ENCODE data around the gene SLC50A1. TPM values are rescaled to one million over a fixed set of nuclear protein-coding genes. Genes with fewer than 3 reads are reported as not detected.

Gene SLC50A1
- total and polyA plus RNA-seq, 9 of the 15 experiments (the other 6 are each of a cell fraction or from before 2014, with no cell fraction given): 46.5 to 132 (median 91.9) TPM

- TF ChIP-seq ZNF395 (CRISPR knock-in tag; IDR thresholded peaks at IDR 0.05) (peak; percentile 62; the same call in 1 of the 2 replicates), ZFP36 (IDR thresholded peaks at IDR 0.05; ENCODE audit: low read depth, low read length, partially characterized antibody) (peak; percentile 31), FOXP1 (CRISPR knock-in tag; IDR thresholded peaks at IDR 0.05) (no peak), JUNB (CRISPR knock-in tag; conservative IDR thresholded peaks at IDR 0.05) (no peak), L3MBTL2 (IDR thresholded peaks at IDR 0.05) (no peak), NONO (IDR thresholded peaks at IDR 0.05; ENCODE audit: low read depth in 2 of 2, low read length in 1 of 2) (peak in 1 of 2 experiments; percentile 48; a peak in 1 of 4 replicates), DACH1 (IDR thresholded peaks at IDR 0.05; ENCODE audit: partially characterized antibody) (no peak), GATAD2A (IDR thresholded peaks at IDR 0.05) (no peak), ZNF79 (CRISPR knock-in tag; IDR thresholded peaks at IDR 0.05; ENCODE audit: low read depth) (no peak), ZBTB17 (CRISPR knock-in tag; IDR thresholded peaks at IDR 0.05) (0 out of 2 replicates have a peak, but pooled peaks have one; percentile 11), RBM15 (IDR thresholded peaks at IDR 0.05; ENCODE audit: insufficient read depth, low read length) (no peak), ZNF740 (CRISPR knock-in tag; IDR thresholded peaks at IDR 0.05) (no peak), ZNF740 (tag; IDR thresholded peaks at IDR 0.05) (no peak), KLF16 (IDR thresholded peaks at IDR 0.05) (peak; percentile 41; the same call in 1 of the 2 replicates), ILF3 (IDR thresholded peaks at IDR 0.05; ENCODE audit: borderline replicate concordance) (no peak), POU5F1 (IDR thresholded peaks at IDR 0.05; ENCODE audit: borderline replicate concordance, low read depth, low read length, partially characterized antibody) (peak; percentile 56), LARP7 (IDR thresholded peaks at IDR 0.05) (no peak), ZNF24 (IDR thresholded peaks at IDR 0.05) (no peak), ZBTB1 (CRISPR knock-in tag; IDR thresholded peaks at IDR 0.05; ENCODE audit: borderline replicate concordance, low read depth) (0 out of 2 replicates have a peak, but pooled peaks have one; percentile 62), ZNF695 (CRISPR knock-in tag; IDR thresholded peaks at IDR 0.05) (no peak), ZHX1 (conservative IDR thresholded peaks at IDR 0.05; ENCODE audit: low read length) (0 out of 2 replicates have a peak, but pooled peaks have one; percentile 69)
- TF ChIP-seq, protein P1, sequence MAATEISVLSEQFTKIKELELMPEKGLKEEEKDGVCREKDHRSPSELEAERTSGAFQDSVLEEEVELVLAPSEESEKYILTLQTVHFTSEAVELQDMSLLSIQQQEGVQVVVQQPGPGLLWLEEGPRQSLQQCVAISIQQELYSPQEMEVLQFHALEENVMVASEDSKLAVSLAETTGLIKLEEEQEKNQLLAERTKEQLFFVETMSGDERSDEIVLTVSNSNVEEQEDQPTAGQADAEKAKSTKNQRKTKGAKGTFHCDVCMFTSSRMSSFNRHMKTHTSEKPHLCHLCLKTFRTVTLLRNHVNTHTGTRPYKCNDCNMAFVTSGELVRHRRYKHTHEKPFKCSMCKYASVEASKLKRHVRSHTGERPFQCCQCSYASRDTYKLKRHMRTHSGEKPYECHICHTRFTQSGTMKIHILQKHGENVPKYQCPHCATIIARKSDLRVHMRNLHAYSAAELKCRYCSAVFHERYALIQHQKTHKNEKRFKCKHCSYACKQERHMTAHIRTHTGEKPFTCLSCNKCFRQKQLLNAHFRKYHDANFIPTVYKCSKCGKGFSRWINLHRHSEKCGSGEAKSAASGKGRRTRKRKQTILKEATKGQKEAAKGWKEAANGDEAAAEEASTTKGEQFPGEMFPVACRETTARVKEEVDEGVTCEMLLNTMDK (IDR thresholded peaks at IDR 0.05; ENCODE audit: borderline replicate concordance, insufficient read depth, low read depth, low read length, poor library complexity, severe bottlenecking): peak; percentile 83
Observed at GRCh38 chr1:155172732-155173477, 37.3 kb downstream of the SLC50A1 start, which contains the start of gene KRTCAP2 (continued).

All from K562 (cell line).